ENCODE data around the gene LBH. TPM values are rescaled to one million over a fixed set of nuclear protein-coding genes. Genes with fewer than 3 reads are reported as not detected.

Gene LBH
- polyA plus RNA-seq, 1 experiment, result 145 TPM

GRCh38 chr2:30191107-30191506 is 40.2 kb upstream of the LBH start:
- TF ChIP-seq CTCF (IDR thresholded peaks at IDR 0.05; ENCODE audit: insufficient read depth, low read depth, low read length), result no peak
- CTCF ChIA-PET, result interaction anchor here (0.5 kb wide), 1 partner anchor 268 kb away, joined by 3 read pairs; no protein-coding TSS in a partner anchor
- no peak for DNase-seq (ENCODE audit: low read depth)
- peaks cover 2% of the 10 kb centered on the region for H3K27me3 ChIP-seq (ENCODE audit: control insufficient read depth, insufficient read depth, low read length)
- H3K36me3 ChIP-seq (ENCODE audit: control insufficient read depth, insufficient read depth, low read length), result no peaks in the 10 kb centered on the region
- H3K4me3 ChIP-seq (ENCODE audit: low read depth, low read length), result no peak overlapping the region
- POLR2A ChIA-PET, result no interaction called here

- peaks cover 2% of the 10 kb centered on the region for H3K27me3 ChIP-seq (ENCODE audit: control insufficient read depth, insufficient read depth, low read length)
- no peak for TF ChIP-seq CTCF (IDR thresholded peaks at IDR 0.05; ENCODE audit: insufficient read depth, low read depth, low read length)
- H3K4me3 ChIP-seq (ENCODE audit: low read depth, low read length), result no peak overlapping the region
- POLR2A ChIA-PET, result no interaction called here
- CTCF ChIA-PET, result interaction anchor here (0.5 to 1.2 kb wide), 3 partner anchors 10 to 520 kb away, joined by 3 to 4 read pairs (median 3); no protein-coding TSS in a partner anchor
- H3K36me3 ChIP-seq (ENCODE audit: control insufficient read depth, insufficient read depth, low read length), result no peaks in the 10 kb centered on the region
- DNase-seq (ENCODE audit: low read depth), result no peak
Measured at GRCh38 chr2:30191819-30192271, 39.5 kb upstream of the LBH start.

- ChIA-PET POLR2A (no interaction called here), CTCF (interaction anchor here (1.2 to 2.1 kb wide), 3 partner anchors 9 to 519 kb away, joined by 3 to 9 read pairs (median 4); no protein-coding TSS in a partner anchor)
- no peak for DNase-seq (ENCODE audit: low read depth)
- no peak overlapping the region for H3K4me3 ChIP-seq (ENCODE audit: low read depth, low read length)
- H3K36me3 ChIP-seq (ENCODE audit: control insufficient read depth, insufficient read depth, low read length), result no peaks in the 10 kb centered on the region
- TF ChIP-seq CTCF (IDR thresholded peaks at IDR 0.05; ENCODE audit: insufficient read depth, low read depth, low read length), result no peak
- peaks cover 2% of the 10 kb centered on the region for H3K27me3 ChIP-seq (ENCODE audit: control insufficient read depth, insufficient read depth, low read length)
Measured at GRCh38 chr2:30192314-30192713, 39.0 kb upstream of the LBH start.

GRCh38 chr2:30193104-30193681 is 38.1 kb upstream of the LBH start:
- Histone ChIP-seq H3K4me3 (ENCODE audit: low read depth, low read length) (no peak overlapping the region), H3K27me3 (ENCODE audit: control insufficient read depth, insufficient read depth, low read length) (no peaks in the 10 kb centered on the region; the same call in 1 of the 2 replicates), H3K36me3 (ENCODE audit: control insufficient read depth, insufficient read depth, low read length) (no peaks in the 10 kb centered on the region)
- CTCF ChIA-PET, result interaction anchor here (1.0 to 2.1 kb wide), 4 partner anchors 8 to 519 kb away, joined by 3 to 9 read pairs (median 3); no protein-coding TSS in a partner anchor
- POLR2A ChIA-PET, result no interaction called here
- TF ChIP-seq CTCF (IDR thresholded peaks at IDR 0.05; ENCODE audit: insufficient read depth, low read depth, low read length), result no peak
- DNase-seq (ENCODE audit: low read depth), result no peak

- Histone ChIP-seq H3K27me3 (ENCODE audit: control insufficient read depth, insufficient read depth, low read length) (no peaks in the 10 kb centered on the region; the same call in 1 of the 2 replicates), H3K36me3 (ENCODE audit: control insufficient read depth, insufficient read depth, low read length) (no peaks in the 10 kb centered on the region), H3K4me3 (ENCODE audit: low read depth, low read length) (no peak overlapping the region)
- POLR2A ChIA-PET, result no interaction called here
- CTCF ChIA-PET, result interaction anchor here (0.7 to 2.1 kb wide), 4 partner anchors 13 to 517 kb away, joined by 3 to 9 read pairs (median 3); no protein-coding TSS in a partner anchor
- no peak for DNase-seq (ENCODE audit: low read depth)
- no peak for TF ChIP-seq CTCF (IDR thresholded peaks at IDR 0.05; ENCODE audit: insufficient read depth, low read depth, low read length)
Measured at GRCh38 chr2:30194421-30194820, 36.9 kb upstream of the LBH start.

Data from BJ (cell line).